ENCODE data around the gene CALN1.

- TF ChIP-seq CC2D1A (IDR thresholded peaks at IDR 0.05) (no peak), SMAD1 (IDR thresholded peaks at IDR 0.05; ENCODE audit: low read depth, low read length, partially characterized antibody) (no peak), CTCF (IDR thresholded peaks at IDR 0.05 in 2 of 3, conservative IDR thresholded peaks at IDR 0.05 in 1 of 3; ENCODE audit: insufficient read depth in 2 of 3, low read depth in 1 of 3, low read length in 3 of 3) (no peak), TFAP4 (CRISPR knock-in tag; IDR thresholded peaks at IDR 0.05; ENCODE audit: borderline replicate concordance) (no peak), SMAD2 (IDR thresholded peaks at IDR 0.05; ENCODE audit: low read depth, low read length) (no peak), E2F6 (IDR thresholded peaks at IDR 0.05; ENCODE audit: borderline replicate concordance in 1 of 2, extremely low read depth in 1 of 2, insufficient read depth in 1 of 2, insufficient read length in 1 of 2, low read depth in 1 of 2, low read length in 1 of 2, poor library complexity in 1 of 2, severe bottlenecking in 1 of 2) (no peak), POLR2A (conservative IDR thresholded peaks at IDR 0.05) (no peak), TCF7 (IDR thresholded peaks at IDR 0.05; ENCODE audit: borderline replicate concordance) (no peak), POLR2AphosphoS2 (IDR thresholded peaks at IDR 0.05; ENCODE audit: low read length) (no peak), MYNN (IDR thresholded peaks at IDR 0.05) (no peak), MYNN (CRISPR knock-in tag; IDR thresholded peaks at IDR 0.05) (no peak)
Observed at GRCh38 chr7:72345208-72345727, 66.9 kb downstream of the CALN1 start.
